GM19372 (cell line): Measurements from ENCODE around the gene GOLT1B.

Experiments used
- ATAC-seq: cut with Tn5 transposase; IDR thresholded peaks from one replicate; pipeline ENCODE4 v1.9.1; 2021; ENCODE audit warnings: mild to moderate bottlenecking, low read depth, moderate library complexity; ENCODE audit not compliant: unreplicated experiment

Gene GOLT1B

GRCh38 chr12:21521541-21521940 is 20.0 kb downstream of the GOLT1B start:
- ATAC-seq, result no peak

GRCh38 chr12:21523148-21523547 is 21.6 kb downstream of the GOLT1B start:
- no peak for ATAC-seq

GRCh38 chr12:21526053-21526452 is 24.5 kb downstream of the GOLT1B start, which contains the start of gene SPX:
TSS of gene SPX (plus strand) at chr12:21526296. CDS start at chr12:21526473, 177 bp downstream.
- no peak for ATAC-seq

DNA sequence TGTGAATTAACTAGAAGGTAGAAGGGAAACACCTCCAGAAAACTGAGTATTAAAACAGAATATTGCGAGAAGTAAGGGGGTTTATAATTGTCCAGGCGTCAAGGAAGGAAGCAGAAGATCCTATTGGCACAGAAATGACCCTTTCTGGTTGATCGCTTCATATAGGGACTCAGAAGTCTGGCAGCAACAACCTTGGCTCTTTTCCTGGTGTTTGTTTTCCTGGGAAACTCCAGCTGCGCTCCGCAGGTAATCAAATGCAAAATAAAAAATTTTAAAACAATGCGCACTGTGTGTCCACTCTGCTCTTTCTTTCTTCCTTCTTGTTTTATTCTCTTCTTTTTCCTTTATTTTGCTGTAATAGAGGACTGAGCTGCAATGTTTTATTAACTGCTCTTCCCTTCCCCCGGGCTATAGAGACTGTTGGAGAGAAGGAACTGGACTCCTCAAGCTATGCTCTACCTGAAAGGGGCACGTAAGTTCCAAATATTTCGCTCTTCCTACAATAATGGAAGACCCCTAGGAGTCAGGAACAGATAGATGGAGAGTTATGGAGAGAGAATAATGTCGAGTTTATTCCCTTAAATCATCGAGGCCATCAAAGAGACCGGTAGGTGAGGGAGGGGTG is 25.2 kb downstream of the GOLT1B start:
- no peak for ATAC-seq

DNA sequence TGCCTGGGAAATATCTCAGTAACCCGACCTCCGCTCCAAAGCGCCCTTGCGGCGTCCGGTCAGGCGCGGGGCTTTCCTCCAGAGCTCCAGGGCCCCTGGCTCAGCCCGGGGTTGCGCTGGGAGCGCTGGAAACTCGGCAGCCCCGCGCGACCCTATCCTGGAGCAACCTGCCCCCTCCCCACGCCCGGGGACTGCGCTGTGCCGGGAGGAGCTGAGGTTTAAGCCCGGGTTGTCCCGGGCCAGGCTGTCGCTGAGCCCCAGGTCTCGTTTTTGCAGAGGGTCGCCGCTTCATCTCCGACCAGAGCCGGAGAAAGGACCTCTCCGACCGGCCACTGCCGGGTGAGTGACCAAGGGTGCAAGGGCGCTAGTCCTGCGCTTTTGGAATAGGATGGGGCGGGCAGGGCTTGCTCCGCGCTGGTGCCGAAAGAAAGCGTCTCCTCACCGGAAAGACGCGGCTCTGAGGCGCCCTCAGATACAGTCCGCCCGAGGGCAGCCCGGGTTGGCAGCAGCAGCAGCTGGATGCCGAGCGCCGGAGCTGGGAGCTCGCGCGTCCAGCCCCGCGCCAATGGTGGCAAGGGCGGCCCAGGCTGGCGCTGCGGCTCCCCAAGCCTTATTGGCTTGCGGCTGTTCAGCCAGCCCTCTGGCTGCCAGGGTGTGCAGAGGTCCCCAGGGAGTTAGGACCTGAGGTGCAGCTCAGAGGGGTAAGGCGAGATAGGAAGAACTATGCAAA is 26.0 kb downstream of the GOLT1B start:
- peak; percentile 86 for ATAC-seq

DNA sequence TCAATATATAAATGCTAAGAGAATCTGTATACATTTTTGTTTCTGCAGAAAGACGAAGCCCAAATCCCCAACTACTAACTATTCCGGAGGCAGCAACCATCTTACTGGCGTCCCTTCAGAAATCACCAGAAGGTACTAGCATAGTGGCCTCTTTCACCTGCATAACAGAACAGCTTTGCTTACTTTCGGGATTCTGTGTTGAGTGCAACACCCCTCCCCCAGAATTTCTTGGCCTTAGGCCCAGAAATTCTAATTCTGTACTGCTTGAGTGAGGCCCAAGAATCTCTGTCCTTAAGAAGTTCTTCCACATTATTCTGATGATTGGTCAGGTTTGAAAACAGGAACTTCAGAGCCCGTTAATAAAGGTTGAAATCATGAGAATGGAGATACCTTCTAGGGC is 27.4 kb downstream of the GOLT1B start:
- no peak for ATAC-seq

DNA sequence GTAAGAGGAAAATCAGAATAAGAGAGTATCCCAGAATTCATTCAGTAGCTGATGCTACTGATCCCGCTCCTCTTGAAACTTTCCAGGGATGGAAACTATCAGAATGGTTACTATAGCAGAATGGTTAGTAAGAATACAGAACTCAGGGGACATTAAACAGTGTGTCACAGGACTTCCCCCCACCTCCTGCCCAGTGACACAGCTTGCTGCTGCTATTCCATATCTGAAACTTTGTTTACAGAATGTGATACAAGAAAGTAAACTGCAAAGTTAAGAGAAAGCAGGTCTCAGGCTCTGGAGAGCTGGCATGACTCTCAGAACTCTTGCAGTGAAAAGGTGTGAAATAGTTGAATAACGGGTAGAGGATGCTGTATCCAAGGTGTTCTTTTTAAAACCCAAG is 27.9 kb downstream of the GOLT1B start:
- ATAC-seq, result no peak

GRCh38 chr12:21538061-21538653 is 36.6 kb downstream of the GOLT1B start:
- ATAC-seq, result no peak

DNA sequence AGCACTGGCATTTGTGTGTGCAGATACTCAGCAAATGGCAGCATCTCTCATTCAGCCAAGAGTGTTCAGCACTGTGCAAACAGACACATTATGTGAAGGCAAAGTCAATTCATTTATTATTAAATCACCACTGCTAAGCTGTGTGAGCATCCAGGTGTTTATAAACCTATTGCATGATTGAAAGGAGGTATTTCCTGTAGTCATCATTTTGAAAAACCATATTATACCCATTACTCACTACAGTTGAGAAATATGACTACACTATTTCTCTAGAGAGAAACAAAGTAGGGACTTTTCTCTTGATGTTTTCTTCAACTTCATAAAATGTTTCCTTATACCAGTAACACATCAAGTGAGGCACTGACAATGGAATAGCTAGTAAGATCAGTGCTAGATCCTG is 38.2 kb downstream of the GOLT1B start:
- no peak for ATAC-seq

DNA sequence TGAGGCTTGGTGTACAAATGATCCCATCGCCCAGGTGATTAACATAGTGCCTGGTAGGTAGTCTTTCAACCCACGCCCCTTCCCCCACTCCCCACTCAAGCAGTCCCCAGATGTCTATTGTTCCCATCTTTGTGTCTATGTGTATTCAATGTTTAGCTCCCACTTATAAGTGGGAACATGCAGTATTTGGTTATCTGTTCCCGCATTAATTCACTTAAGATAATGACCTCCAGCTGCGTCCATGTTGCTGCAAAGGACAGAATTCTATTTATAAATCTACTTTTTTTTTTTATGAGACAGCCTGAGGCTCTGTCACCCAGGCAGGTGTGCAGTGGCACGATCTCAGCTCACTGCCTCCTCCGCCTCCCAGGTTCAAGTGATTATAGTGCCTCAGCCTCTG is 40.2 kb downstream of the GOLT1B start:
- no peak for ATAC-seq

- no peak for ATAC-seq
Observed at GRCh38 chr12:21542403-21542802, 40.8 kb downstream of the GOLT1B start.

GRCh38 chr12:21543151-21543550 is 41.6 kb downstream of the GOLT1B start:
- ATAC-seq, result no peak

DNA sequence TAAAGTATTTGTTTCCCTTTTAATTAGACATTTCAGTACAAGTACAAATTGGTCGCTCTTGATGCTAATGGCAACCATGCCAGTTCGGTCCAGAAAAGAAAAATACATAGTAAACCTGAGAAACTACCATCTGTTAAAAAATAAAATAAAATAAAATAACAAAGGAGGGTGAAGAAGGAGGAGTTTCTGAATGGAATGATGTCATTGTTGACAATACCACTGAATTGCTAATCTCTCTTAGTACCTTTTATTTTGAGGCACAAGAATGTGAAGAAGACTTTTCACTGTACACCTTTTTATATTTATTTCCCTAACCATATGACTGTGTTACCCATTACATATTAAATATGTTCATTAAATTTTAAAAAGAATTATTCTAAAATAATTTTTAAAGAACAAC is 44.0 kb downstream of the GOLT1B start:
- no peak for ATAC-seq

GRCh38 chr12:21546716-21547115 is 45.1 kb downstream of the GOLT1B start:
- ATAC-seq, result no peak

DNA sequence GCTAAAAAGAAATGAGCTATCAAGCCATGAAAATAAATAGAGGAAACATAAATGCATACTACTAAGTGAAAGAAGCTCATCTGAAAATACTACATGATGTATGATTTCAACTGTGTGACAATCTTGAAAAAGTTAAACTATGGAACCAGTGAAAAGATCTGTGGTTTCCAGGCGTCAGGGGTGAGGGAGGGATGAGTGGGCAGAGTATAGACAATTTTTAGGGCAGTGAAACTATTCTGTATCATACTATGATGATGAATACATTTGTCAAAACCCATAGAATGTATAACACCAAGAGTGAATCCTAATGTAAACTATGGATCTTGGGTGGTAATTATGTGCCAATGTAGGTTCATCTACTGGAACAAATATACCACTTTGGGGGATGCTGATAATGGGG is 45.8 kb downstream of the GOLT1B start:
- no peak for ATAC-seq

DNA sequence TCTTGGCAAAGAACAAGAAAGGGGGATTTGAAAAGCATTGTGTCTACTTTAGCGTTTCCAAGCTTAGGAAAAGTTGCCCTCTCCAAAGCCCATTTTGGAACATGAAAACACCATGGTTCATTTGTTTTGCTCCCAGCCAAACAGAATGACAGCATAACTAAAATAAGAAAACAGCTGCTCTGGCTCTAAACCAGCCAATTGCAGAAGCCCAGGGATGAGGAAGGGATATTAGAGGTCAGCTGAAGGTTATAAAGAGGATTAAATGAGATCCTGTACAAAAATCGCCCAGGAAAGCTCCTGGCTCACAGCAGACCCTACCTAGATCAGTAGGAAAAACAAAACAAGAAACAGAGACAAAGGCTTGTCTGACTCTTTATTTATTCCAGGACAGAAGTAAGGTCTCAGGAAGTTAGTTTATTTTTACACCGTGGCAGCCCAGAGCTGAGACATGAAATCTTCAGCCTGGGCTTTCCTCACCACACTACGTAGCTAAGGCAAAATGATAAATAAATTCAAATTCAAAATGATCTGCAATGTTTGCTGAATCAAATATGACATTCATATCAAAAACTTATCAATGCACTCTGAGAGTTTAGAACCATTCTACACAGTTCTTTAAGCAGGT is 50.4 kb downstream of the GOLT1B start:
- no peak for ATAC-seq

DNA sequence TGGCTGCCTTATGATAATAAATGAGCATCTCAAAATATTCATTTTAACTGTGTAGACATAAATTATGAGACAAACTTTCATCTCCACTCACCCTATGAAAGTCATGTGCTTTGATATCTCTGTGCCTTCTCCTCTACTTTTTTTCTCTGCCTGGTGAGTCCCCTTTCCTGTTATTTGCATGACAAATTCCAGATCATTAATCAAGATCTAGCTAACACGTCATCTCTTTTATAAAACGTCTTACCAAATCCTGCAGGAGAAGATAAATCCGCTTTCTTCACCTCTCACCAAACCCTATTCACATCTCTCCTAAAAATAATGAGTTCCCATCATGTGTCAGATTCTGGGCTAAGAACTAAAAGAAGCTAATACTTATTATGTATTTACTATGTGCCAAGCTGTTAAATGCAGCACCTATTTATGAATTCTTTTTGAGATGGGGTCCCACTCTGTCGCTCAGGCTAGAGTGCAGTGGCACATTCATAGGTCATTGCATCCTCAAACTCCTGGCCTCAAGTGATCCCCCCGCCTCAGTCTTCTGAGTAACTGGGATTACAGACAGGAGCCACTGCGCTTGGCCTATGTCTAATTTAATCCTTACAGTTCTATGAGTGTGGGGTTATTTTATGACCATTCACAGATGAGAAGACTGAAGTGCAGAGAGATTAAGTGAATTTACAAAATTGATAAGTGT is 51.2 kb downstream of the GOLT1B start:
- ATAC-seq, result no peak

DNA sequence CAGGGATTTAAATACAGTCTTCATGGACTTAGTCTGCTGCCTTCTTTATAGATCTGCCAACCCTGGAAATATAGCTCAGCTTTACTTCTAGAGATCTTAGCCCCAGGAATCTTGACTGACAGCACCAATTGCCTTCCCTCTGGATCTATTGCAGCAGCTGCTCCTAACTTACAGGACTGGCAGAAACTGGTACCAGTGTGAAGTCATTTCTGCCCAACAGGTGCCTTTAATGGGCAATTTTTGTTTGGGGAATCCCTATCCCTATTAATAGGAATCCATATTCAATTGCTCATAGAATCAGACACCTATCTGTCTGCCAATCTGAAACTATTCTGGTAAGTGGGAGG is 51.7 kb downstream of the GOLT1B start:
- ATAC-seq, result no peak

- ATAC-seq, result no peak
Observed at GRCh38 chr12:21558100-21558679, 56.6 kb downstream of the GOLT1B start.

DNA sequence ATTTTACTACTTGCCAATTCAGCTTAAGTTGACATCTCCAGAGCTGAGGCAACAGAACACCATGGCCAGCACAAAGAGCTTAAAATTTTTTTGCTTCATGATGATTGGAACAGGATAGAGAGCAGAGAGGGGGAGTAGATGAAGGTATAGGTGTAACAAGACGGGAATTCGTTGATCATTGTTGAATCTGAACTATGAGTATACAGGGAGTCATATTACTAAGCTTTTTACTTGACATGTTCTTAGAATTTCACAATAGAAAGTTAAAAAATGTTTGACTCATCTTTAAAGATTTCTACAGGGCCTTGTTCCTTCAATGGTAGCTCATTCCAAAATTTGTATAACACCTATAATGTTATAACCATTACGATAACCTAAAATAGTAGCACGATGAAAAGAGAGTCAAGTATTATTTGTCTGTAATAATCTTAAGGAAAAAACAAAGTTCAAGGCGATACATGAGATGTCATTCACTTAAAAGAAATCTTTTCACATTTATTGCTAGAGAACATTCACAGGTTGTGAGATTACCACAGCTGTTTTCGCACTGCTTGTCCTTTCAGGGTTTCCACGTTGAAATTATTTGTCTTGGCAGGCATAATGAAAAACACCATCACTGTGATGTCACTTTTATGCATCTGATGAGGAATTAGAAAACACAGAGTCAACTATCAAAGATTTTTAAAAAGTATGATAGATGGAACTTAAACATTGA is 58.4 kb downstream of the GOLT1B start:
- no peak for ATAC-seq
